Raji (cell line): ENCODE measurements around the gene DYRK1A.

Source experiments
- POLR2A ChIP-seq: IDR thresholded peaks from 2 replicates; pipeline ENCODE4 v1.6.1; 2011; ENCODE audit warnings: low read depth, low read length, control low read depth; ENCODE audit not compliant: insufficient read depth

Gene DYRK1A

DNA sequence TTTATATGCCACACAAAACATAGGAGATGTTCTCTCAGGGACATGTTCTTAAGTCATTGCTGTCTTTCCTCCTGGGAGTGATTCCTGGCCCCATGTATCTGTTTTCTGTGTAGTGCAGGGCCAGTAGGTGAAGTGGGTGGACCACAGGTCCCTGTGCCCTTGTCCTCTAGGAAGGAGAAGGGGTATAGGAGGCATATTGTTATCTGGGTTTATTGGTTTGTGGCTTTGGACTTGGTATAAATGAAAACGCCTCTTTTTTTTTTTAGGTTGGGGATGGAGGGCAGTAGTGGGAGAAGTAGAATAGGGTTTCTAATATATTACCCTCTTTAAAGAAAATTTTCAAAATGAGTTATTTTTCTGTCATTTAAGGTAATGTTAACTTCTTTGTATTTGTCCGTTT is 29.4 kb downstream of the DYRK1A start:
- TF ChIP-seq POLR2A: no peak

DNA sequence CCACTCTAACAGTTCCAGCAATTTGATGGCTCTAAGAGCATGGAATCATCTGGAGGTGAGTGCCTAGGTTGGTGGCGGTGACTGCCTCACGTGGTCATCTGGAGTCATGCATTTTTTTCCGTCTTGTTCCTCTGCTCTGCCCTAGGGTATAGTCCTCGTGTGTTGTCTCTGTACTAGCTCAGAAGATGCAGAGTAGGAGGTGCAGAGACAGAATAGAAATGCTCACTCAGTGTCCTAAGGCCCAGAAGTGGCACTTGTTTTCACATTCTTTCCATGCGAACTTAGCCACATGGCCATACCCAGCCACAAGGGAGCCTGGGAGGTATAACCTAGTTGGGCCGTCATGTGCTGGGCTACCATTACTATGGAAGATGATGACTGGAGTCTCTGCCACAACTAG is 30.3 kb downstream of the DYRK1A start:
- no peak for TF ChIP-seq POLR2A

DNA sequence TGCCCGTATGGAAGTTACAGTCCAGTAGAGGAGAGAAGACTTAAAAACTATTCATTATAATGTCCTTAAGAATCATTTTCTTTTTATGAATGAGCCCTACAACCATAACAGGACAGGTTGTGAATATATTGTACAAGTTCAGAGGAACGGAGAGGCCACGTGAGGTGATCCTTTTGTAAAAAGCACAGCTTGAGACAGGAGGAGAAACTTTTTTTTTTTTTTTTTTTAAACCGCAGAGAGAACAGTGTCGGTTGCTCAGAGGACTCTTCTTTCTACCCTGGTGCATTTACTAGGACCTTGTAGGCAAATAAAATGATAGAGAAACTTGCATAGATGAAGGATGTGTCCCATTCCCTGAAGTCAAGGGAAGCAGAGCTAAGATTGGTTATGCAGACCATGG is 32.1 kb downstream of the DYRK1A start:
- no peak for TF ChIP-seq POLR2A

DNA sequence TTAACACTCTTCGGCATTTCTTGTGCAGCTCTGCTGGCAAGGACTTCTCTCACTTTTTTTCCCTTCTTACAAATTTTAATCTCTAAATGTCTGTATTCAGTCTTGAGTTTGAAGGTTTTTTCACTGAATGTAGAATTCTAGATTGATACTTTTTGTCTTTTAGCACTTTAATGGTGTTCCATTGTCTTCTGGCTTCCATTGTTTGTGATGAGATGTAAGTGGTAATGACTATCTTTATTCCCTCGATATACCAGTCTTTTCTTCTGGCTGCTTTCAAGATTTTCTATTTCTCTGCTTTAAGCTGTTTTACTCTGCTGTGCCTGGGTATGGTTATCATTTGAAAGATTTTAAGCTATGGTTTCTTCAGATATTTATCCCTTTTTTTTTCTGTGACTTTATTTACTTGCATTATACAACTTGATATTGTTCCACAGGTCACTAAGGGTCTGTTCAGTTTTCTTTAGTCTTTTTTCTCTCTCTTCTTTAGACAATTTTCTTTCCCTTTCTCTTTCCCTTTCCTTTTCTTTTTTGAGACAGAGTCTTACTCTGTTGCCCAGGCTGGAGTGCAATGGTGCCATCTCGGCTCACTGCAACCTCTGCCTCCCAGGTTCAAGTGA is 35.8 kb downstream of the DYRK1A start:
- no peak for TF ChIP-seq POLR2A

DNA sequence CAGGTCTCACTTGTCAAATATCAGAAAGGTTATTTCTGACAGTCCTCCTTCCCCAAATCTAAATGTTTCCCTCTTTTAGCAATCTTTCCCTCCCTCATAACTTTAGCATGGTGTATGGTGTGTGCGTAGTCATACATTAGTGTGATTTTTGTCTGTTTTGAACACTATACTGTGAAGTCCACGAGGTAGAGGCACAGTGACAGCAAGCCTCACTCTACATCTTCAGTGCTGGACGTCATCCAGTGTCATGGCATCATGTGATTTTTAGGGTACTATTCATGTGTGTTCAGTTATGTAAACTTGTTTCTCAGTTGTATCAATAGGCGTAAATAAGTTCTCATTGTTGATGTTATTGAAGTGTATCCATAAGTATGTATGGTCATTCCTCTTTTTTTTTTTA is 39.1 kb downstream of the DYRK1A start:
- no peak for TF ChIP-seq POLR2A

DNA sequence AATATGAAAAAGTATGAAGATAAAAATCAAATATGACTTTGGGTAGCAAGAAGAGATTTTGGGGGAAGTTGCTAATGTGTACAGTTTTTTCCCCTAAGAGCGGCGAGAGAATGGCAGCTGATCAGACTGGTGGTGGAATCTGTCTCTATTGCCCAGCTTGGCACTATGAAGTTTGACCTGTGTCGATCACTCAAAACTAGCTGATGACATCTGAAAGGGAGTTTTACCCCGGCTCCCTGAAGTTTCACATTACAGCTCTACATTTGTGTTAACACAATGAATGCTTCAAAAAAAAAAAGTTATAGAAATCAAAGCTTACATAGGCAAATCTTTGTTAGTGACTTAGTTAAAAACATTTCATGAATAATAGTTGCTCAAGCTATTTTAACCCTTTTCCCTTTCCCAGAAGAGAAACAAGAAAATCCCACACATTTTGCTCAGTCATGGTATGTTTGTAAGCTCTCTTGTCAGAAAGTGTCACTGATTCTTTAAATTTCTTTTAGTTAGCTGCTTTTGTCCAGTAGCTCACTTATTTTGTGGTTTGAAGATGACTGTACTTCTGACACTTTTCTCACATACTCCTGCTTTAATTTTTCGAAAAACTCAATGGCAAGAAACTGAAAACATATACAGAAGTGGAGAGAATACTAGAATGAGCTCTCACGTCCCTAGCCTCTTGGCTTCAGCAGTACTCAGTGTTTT is 41.3 kb downstream of the DYRK1A start:
- TF ChIP-seq POLR2A: no peak

DNA sequence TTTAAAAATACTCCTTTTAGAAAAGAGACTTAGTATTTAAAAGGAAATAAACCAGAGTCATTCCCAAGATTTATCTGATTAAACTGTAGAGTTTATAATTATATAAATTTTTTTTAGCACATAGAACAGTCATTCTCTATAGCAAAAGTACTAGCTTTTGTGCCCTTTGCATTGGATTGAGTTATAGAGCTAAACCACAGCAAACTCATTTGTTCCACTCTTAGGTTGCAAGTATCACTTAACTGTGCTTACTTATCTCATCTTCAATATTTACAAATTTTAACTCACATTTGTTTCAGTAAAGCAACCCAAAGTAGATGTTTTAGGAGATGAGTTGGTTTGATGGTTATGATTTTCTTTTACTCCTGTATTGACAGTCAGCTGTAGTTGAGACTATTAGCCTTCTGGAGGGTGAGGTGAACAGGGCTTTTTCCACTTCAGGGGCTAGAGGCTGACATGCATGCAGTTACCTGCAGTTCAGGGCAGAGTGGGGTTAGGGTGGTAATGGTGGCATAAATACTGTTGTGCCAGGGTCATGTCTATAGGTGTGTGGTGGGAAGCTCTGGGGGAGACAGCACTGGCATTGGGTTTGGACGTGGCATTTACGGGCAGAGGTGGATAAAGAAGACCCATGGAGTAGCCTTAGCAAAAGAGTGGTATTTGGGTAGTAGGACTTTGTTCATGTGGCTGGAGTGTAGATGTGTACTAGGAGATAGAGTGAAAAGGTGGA is 42.1 kb downstream of the DYRK1A start:
- no peak for TF ChIP-seq POLR2A

DNA sequence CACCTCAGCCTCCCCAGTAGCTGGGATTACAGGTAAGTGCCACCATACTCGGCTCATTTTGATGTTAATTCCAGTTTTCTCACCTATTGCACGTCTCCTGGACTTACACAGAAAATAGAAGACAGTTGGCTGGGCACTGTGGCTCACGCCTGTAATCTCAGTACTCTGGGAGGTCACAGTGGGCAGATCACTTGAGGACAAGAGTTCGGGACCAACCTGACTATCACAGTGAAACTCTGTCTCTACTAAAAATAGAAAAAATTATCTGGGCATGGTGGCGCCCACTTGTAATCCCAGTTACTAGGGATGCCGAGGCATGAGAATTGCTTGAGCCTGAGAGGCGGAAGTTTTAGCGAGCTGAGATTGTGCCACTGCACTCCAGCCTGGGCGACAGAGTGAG is 44.1 kb downstream of the DYRK1A start:
- TF ChIP-seq POLR2A: no peak

DNA sequence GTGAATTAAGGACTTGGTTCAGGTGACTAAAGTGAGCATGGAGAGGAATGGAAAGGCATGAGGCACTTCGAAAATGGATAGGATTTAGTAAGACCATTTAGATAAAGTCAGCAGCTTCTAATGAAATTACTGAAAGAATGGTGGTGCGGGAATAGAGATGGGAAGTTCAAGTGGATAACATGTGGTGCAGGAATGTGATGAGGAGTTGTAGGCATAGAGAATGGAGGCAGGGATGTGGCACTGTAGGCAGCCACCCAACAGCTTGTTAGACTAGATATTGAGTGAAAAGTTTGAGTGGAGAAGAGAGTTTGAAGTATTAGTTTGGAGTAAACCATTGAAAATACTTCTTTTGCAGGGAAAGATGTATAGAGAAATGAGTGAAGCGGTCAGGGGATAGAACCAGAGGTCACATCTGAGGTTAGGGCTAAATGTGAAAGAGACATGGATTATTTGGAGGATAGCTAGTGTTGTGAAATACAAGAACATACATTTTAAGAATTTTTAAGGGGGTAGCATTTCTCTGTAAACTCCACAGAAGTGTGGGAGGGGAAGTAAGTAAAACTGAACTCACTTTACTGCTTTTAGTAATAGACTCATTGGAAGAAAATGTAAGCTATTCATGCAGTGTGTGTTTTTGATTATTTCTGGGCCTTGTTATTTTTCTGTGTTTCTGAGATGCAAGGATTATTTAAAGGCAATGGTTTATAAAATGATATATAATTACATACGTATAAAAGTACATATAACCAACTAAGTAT is 46.2 kb downstream of the DYRK1A start:
- TF ChIP-seq POLR2A: no peak

DNA sequence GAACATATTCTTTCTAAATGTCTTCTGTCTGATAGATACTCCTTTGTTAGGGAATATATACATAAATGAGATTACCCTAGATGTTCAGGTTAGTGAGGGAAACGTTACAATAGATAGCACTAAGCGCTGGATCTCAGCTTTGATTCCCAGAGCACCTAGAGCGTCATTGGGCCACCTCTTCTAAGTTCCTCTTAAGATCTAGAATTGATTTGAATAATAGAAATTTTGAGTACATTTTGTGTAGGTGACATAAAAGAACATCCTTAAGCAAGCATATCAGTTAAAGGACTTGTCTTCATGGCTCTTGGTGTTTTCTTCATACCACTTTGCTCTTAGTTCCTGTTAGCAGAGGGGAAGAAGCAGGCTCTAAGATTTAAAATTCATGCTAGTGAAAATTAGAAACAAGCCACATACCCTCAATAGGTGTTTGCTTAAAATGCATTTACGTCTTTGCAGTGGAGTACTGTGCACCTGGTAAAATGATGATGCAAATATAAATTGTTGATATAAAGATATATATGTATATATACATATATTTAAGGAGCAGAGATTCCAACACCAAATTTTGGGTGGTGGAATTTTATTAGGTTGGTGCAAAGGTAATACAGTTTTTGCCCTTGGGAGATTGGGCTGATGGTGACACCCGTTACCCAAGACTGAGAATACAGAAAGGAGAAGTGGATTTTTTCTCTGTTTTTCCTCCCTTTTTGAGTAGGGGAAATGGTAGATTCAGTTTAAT is 47.1 kb downstream of the DYRK1A start:
- no peak for TF ChIP-seq POLR2A

DNA sequence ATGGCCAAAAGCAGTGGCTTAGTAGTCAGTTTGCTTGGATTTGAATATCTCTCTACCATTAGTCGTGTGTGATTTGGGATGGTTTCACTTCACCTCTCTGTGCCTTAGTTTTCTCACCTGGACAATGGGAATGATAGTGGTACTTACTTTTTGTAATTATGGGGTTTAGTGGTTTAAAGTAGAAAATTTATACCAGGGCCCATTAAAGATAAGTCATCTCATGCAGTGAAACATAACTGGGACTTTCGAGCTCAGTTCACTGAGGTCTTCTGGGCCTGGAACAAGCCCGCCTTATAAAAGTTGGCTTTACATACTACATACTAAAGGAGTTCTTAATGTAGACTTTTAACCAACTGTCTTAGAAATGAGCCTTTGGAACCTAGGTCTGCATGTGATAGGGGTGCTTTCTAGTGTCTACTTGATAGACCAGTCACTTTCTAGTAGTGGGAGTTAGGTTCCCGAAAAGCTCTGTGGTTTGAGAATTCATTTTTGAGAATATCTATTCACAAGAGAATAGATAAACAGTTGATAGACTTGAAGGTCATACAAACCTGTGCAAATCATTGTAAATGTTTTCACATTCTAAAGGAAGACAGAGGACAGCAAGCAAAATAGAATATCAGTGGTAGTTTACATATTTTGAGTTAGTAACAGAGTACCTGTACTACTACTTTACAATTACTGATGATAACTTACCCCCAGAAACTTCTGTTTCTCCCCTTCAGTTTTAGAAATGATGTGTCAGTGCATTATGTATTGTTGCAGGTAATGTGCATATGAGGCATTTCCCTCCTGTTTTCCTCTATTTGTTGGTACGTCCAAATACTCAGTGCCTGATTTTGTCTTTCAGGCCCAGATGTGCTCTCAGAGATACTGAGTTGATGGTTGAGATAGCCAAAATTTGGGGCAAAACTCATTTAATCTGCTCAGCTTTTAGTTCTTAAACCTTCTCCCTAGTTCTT is 48.0 kb downstream of the DYRK1A start:
- TF ChIP-seq POLR2A: no peak

DNA sequence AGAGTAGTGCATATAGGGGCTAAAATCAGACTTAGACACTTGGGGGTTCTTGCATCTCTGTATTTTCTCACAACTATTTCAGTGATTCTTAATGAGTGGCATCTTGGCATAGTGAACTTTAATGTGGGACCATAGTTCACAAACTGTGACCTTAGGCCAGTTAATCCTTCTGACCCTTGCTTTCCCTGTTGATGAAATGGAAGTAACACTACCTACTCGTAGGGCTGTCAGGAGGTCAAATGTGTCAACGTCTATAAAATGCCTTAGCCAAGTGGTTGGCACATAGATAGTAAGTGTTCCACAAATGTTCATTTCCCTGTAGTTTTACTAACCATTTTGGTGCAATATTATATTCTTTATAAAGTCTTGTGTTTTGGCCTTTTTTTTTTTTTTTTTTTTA is 49.4 kb downstream of the DYRK1A start:
- no peak for TF ChIP-seq POLR2A

DNA sequence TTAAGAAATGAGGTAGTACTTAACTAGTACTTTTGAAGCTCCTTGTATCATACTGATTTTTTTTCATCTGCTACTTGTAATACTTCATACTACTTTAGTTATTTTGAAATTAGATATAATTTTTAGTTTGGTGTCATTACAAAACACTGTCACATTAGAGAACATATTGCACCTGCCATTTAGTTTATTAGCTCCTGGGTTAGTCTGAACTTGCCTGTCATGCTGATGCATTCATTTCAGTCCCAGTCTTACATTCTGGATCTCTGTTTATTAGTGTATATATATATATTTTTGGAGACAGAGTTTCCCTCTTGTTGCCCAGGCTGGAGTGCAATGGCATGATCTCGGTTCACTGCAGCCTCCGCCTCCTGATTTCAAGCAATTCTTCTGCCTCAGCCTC is 50.3 kb downstream of the DYRK1A start:
- TF ChIP-seq POLR2A: no peak
